ENCODE results near the gene FBXL5.

FBXL5 gene

DNA sequence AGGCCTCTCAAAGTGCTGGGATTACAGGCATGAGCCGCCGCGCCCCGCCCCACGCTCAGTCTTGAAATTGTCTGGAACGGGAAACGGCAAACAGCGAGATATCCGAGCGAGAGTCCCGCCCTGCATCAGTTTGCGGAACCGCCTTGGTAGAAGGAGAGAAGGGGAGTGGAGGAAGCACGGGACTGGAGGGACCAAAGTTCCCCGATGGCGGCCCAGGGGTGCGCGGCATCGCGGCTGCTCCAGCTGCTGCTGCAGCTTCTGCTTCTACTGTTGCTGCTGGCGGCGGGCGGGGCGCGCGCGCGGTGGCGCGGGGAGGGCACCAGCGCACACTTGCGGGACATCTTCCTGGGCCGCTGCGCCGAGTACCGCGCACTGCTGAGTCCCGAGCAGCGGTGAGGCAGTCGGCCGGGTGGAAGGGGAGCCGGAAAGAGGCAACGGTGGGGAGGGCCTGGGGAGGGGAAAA lies 47.8 kb upstream of the FBXL5 start, which contains the start of gene BST1:
Gene BST1 (plus strand): TSS at position 125 of the 463 bp plus-strand sequence. CDS start 80 bp downstream, at position 205.
- Histone ChIP-seq H2AFZ (ENCODE audit: low read length) (no peak within 1 kb of the TSS), H4K20me1 (ENCODE audit: insufficient read depth, low read length, poor library complexity, severe bottlenecking) (no peaks in the 10 kb centered on the region), H3F3A (ENCODE audit: low read depth) (no peaks in the 10 kb centered on the region), H3K9me3 (ENCODE audit: insufficient read depth, low read depth, low read length) (0 out of 2 replicates have a peak, but pooled peaks cover 6% of the 10 kb centered on the region), H3K9ac (ENCODE audit: low read depth, low read length, poor library complexity, severe bottlenecking) (no peak within 1 kb of the TSS), H3K36me3 (ENCODE audit: insufficient read depth, low read length) (no peaks in the 10 kb centered on the region), H3K4me2 (ENCODE audit: low read depth, low read length, poor library complexity, severe bottlenecking) (no peak within 1 kb of the TSS), H3K4me1 (ENCODE audit: insufficient read depth, low read length, poor library complexity, severe bottlenecking) (no peaks in the 10 kb centered on the region), H3K27me3 (ENCODE audit: insufficient read depth, low read length, poor library complexity, severe bottlenecking) (no peaks in the 10 kb centered on the region), H3K9me2 (replicated peaks; ENCODE audit: low read depth, low read length) (no peaks in the 10 kb centered on the region), H3K79me2 (ENCODE audit: insufficient read depth, low read length) (no peaks in the 10 kb centered on the region), H3K4me3 (ENCODE audit: low read length, poor library complexity, severe bottlenecking) (no peak within 1 kb of the TSS)
- TF ChIP-seq CTCF (conservative IDR thresholded peaks at IDR 0.05; ENCODE audit: low read length) = no peak
- TF ChIP-seq EZH2phosphoT487 (IDR thresholded peaks at IDR 0.05; ENCODE audit: borderline replicate concordance) = no peak

DNA sequence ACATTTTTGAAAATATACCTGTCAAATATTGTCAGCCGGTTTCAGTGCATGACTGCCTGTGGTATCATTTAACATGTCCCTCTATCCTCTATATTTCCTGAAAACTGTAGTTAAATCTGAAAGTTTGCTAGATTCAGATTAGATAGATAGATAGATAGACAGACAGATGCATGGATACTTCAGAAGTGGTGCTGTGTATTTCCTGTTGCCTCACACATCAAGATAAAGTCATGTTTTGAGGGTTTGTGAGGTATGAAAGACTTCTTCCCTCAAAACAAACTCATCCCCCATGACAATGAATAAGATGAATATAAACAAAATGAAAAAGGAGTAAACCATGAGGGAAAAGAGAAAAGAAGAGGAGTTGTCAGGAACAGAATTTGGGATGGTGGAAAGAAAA lies 41.7 kb upstream of the FBXL5 start:
- H3K9ac ChIP-seq (ENCODE audit: low read depth, low read length, poor library complexity, severe bottlenecking) = no peak overlapping the region
- no peak overlapping the region for H2AFZ ChIP-seq (ENCODE audit: low read length)
- H3K4me1 ChIP-seq (ENCODE audit: insufficient read depth, low read length, poor library complexity, severe bottlenecking) = no peaks in the 10 kb centered on the region
- H3K4me3 ChIP-seq (ENCODE audit: low read length, poor library complexity, severe bottlenecking) = no peak overlapping the region
- H3K9me3 ChIP-seq (ENCODE audit: insufficient read depth, low read depth, low read length) = 0 out of 2 replicates have a peak, but pooled peaks cover 6% of the 10 kb centered on the region
- no peaks in the 10 kb centered on the region for H3K36me3 ChIP-seq (ENCODE audit: insufficient read depth, low read length)
- TF ChIP-seq CTCF (conservative IDR thresholded peaks at IDR 0.05; ENCODE audit: low read length) (no peak), EZH2phosphoT487 (IDR thresholded peaks at IDR 0.05; ENCODE audit: borderline replicate concordance) (no peak)
- H3K4me2 ChIP-seq (ENCODE audit: low read depth, low read length, poor library complexity, severe bottlenecking) = no peak overlapping the region
- H3F3A ChIP-seq (ENCODE audit: low read depth) = no peaks in the 10 kb centered on the region
- H3K9me2 ChIP-seq (replicated peaks; ENCODE audit: low read depth, low read length) = no peaks in the 10 kb centered on the region
- no peaks in the 10 kb centered on the region for H4K20me1 ChIP-seq (ENCODE audit: insufficient read depth, low read length, poor library complexity, severe bottlenecking)
- no peaks in the 10 kb centered on the region for H3K27me3 ChIP-seq (ENCODE audit: insufficient read depth, low read length, poor library complexity, severe bottlenecking)
- no peaks in the 10 kb centered on the region for H3K79me2 ChIP-seq (ENCODE audit: insufficient read depth, low read length)

DNA sequence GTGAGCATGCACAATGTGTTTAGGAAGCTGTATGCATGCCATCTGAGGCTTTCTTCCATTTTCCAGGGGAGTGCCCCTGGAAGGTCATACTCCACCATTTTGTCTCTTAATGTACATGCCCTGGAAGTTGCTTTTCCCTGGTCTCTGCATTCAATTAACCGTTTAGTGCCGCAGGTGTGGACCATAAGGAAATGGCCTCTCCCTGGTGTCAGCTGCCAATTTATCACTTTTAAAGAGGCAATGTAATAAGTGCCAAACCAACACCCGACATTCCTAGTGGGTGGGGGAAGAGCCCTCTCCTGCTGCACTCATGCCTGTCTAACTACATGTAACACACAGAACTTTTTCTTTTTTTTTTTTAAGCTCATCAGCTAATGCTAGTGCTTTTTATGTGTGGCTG lies 40.6 kb upstream of the FBXL5 start:
- H3K36me3 ChIP-seq (ENCODE audit: insufficient read depth, low read length) = no peaks in the 10 kb centered on the region
- no peaks in the 10 kb centered on the region for H3K4me1 ChIP-seq (ENCODE audit: insufficient read depth, low read length, poor library complexity, severe bottlenecking)
- H2AFZ ChIP-seq (ENCODE audit: low read length) = no peak overlapping the region
- 0 out of 2 replicates have a peak, but pooled peaks cover 6% of the 10 kb centered on the region for H3K9me3 ChIP-seq (ENCODE audit: insufficient read depth, low read depth, low read length)
- no peaks in the 10 kb centered on the region for H3K79me2 ChIP-seq (ENCODE audit: insufficient read depth, low read length)
- no peak overlapping the region for H3K4me2 ChIP-seq (ENCODE audit: low read depth, low read length, poor library complexity, severe bottlenecking)
- no peaks in the 10 kb centered on the region for H3K9me2 ChIP-seq (replicated peaks; ENCODE audit: low read depth, low read length)
- no peaks in the 10 kb centered on the region for H4K20me1 ChIP-seq (ENCODE audit: insufficient read depth, low read length, poor library complexity, severe bottlenecking)
- H3K9ac ChIP-seq (ENCODE audit: low read depth, low read length, poor library complexity, severe bottlenecking) = no peak overlapping the region
- H3F3A ChIP-seq (ENCODE audit: low read depth) = no peaks in the 10 kb centered on the region
- no peaks in the 10 kb centered on the region for H3K27me3 ChIP-seq (ENCODE audit: insufficient read depth, low read length, poor library complexity, severe bottlenecking)
- no peak overlapping the region for H3K4me3 ChIP-seq (ENCODE audit: low read length, poor library complexity, severe bottlenecking)
- TF ChIP-seq CTCF (conservative IDR thresholded peaks at IDR 0.05; ENCODE audit: low read length) (no peak), EZH2phosphoT487 (IDR thresholded peaks at IDR 0.05; ENCODE audit: borderline replicate concordance) (no peak)
